GM19240 (cell line): Measurements from ENCODE around the gene ACKR4.
"Not testable (repeated sequence)": the region's sequence is repeated elsewhere in the genome, so short reads cannot be mapped to it uniquely, and the experiment has no call there.

Experiments used
- DNase-seq: peaks from one replicate; pipeline ENCODE4 v3.0.0; 2011; ENCODE audit warnings: low spot score; ENCODE audit not compliant: insufficient read length

Gene ACKR4

GRCh38 chr3:132596816-132597433, at the start of gene ACKR4:
TSS of gene ACKR4 (plus strand) at chr3:132597270. CDS start at chr3:132600398, 3,128 bp downstream.
- no peak for DNase-seq

DNA sequence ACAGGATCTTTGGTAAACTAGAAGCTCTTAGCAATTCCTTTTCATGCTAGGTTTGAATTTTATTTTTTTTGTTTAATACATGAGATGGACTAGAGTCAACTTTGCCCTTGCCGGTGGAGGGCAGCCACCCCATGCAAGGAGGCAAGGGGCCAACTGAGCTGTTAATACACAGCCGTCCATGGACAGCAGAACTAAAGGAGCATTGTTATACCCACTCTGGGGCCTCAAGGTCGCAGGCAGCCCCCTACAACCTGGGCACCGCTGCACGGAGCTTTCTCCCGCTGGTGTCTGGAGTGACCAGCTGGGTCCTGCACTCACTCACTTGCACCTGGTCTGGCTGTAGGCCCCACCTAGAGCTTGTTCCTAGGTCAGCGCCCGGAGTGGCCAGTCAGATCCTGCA, 47.9 kb upstream of the ACKR4 start:
- DNase-seq, result no peak

GRCh38 chr3:132549890-132550578, 47.0 kb upstream of the ACKR4 start:
- DNase-seq, result no peak

DNA sequence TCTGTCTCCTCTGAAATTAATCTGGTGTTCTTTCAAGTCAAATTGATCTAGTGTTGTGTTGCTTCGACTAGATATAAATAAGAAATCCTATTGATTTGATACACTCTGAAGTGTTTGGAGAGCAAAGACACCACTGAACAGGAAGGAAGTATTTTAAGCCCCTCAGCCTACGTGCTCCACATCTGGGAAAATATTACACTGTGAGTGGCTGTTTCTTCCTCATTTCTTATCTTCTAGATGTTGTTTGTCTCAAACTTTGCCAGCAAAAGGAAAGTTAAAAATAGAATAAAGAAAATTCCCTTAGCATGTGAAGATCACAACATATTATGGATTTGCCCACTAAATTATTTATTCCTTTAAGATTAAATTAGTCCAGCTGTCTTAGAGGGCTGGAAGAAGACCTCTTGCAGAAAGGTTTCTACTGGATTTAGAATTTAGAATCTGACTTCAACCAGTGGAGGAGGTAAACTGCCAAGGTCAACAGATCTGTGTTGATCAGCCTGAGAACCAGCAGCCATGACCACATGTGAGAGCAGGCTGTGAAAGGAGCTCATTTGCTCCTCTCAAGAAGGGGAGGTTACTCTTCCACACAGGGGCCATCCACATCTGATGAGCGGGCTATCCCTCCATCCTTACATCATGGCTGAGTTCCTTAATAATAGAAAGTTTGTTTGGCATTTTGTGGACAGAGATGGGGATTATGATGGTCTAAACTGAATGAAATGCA, 46.3 kb upstream of the ACKR4 start:
- no peak for DNase-seq

- no peak for DNase-seq
Measured at GRCh38 chr3:132553826-132554225, 43.2 kb upstream of the ACKR4 start.

GRCh38 chr3:132554437-132554836, 42.6 kb upstream of the ACKR4 start:
- DNase-seq, result no peak

GRCh38 chr3:132555306-132556035, 41.6 kb upstream of the ACKR4 start:
- DNase-seq, result no peak

DNA sequence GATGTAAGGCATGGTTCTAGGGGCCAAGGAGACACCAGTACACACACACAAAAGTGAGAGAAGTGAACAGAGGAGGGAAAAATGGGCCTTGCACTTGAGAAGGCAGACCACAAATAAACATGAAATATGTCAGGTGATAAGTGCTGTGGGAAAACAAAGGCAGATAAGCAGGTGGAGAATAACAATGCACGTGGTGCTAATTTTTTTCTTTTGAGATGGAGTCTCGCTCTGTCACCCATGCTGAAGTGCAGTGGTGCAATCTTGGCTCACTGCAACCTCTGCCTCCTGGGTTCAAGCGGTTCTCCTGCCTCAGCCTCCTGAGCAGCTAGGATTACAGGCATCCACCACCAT, 41.1 kb upstream of the ACKR4 start:
- DNase-seq, result not testable (repeated sequence)

DNA sequence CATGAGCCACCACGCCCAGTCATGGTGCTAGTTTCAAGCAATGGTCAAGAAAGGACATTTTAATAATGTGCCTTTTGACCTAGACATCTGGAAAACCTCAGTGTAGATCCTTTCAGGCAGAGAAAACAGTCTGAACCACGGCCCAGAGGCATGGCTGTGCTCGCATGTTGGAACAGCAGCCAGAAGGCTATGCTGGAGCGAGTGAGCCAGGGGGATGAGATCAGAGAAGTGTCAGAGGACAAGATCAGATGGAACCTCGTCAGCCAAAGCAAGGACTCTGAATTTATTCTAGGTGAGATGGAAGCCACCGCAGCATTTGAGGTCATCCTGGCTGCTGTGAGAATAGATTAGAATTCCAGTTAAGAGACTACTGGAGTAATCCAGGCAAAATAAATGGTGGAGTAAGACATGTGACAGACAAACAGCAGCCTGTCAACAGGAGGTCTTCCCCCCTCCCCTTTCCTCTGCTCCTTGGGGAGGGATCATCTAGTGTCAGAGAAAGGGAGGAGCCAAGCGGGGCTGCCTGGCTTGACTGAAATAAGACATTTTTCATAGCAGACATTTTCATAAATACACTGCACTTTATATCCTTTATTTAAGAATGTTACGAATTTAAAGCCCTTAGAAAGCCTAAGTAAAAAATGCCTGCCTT, 40.4 kb upstream of the ACKR4 start:
- no peak for DNase-seq

- no peak for DNase-seq
Measured at GRCh38 chr3:132561003-132561402, 36.1 kb upstream of the ACKR4 start.

- no peak for DNase-seq
Measured at GRCh38 chr3:132563420-132564069, 33.5 kb upstream of the ACKR4 start.

GRCh38 chr3:132564070-132564465, 33.0 kb upstream of the ACKR4 start:
- DNase-seq, result no peak

GRCh38 chr3:132568422-132568821, 28.6 kb upstream of the ACKR4 start:
- no peak for DNase-seq

DNA sequence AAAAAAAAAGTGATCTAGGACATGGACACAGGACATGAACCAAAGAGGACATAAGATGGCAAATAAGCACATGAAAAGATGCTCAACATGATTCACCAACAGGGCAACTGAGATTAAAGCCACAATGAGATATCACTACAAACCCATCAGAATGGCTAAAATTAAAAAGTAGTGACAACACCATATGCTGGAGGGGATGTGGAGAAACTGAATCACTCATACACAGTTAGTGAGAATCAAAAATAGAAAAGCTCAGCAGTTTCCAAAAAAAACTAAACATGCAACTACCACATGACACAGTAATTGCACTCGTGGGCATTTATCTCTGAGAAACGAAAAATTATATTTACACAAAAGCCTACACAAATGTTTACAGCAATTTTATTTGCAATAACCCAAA, 27.9 kb upstream of the ACKR4 start:
- no peak for DNase-seq

- DNase-seq, result no peak
Measured at GRCh38 chr3:132569580-132569979, 27.5 kb upstream of the ACKR4 start.

- DNase-seq, result no peak
Measured at GRCh38 chr3:132570016-132570415, 27.1 kb upstream of the ACKR4 start.

DNA sequence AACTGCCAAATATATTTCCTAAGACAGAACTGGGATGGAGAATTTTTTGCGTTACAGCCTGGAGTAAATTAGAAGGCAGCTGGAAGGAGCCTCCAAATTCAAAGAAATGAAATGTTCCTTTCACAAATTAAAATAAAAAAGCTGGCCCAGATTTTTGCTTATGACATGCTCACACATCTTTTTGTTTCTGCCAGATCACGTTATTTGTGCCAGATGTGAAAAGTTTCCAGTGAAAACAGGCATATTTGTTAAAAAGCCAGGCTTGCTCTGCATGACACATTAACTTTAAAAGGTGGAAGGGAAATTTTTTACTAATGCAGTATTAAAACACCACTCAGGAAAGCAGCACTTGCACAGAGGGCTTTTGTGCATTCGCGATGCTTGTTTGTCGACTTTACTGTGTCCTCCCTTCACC, 23.3 kb upstream of the ACKR4 start:
- DNase-seq, result no peak

DNA sequence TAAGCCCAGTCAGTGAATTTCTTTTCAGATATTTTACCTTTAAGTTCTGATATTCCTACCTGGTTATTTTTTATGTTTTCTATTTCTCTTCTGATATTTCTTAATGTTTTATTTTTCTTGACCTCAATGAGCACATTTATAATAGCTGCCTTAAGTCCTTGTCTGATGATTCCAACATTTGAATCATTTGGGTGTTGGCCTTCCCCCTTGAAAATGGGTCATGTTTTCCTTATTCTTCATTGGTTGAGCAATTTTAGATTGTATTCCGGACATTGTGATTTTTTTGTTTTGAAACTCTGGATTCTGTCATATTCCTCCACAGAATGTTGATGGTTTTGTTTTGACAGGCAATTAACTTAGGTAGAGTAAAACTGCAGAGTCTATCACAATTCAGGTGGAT, 9.7 kb upstream of the ACKR4 start:
- DNase-seq, result no peak

GRCh38 chr3:132592216-132592615, 4.9 kb upstream of the ACKR4 start:
- DNase-seq, result no peak

DNA sequence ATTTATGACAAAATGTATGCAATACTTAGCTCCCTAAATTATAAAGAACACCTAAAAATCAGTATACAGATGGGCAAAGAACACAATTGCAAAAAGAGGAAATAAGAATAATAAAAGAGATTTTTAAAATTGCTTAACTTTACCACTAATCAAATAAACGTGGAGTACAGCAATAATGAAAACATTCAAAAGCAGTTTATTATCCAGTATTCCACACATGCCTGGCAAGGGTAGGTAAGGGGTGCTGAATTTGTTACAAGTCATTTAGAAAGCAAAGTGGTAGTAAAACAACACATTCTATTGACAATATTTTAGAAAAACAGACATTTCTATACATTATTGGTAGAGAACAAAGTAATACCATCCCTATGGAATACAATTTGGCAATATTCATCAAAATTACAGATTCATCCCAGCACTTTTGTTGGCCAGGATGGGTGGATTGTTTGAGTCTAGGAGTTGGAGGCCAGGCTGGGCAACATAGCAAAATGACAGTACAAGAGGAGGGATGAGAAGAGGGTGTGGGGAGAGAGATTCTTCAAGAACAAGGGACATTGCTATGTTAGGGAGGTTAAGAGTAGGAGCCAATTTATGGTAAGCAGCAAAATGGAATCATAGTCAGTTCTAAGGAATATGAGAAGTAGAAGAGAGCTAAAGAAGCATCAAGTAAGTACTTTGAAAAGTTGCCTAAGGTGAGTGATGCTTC, 3.7 kb upstream of the ACKR4 start:
- DNase-seq, result no peak
